Measurements from ENCODE around the gene OR5L1. TPM values are rescaled to one million over a fixed set of nuclear protein-coding genes. Genes with fewer than 3 reads are reported as not detected.

The OR5L1 gene
- total and polyA plus RNA-seq, 2 donors: not detected

- WGBS: 50% methylated on average over 2 of the region's 2 CpGs
- Histone ChIP-seq H3K9me3 (ENCODE audit: control insufficient read depth in 2 of 2, insufficient read depth in 1 of 2, low read length in 1 of 2) (no peaks in the 10 kb centered on the region), H3K36me3 (ENCODE audit: control insufficient read depth in 2 of 2, insufficient read depth in 2 of 2, low read length in 1 of 2) (no peaks in the 10 kb centered on the region), H3K27ac (ENCODE audit: low read depth in 1 of 2, low read length in 1 of 2) (no peak overlapping the region), H3K27me3 (ENCODE audit: control insufficient read depth in 2 of 2, insufficient read depth in 1 of 2, low read length in 1 of 2) (no peaks in the 10 kb centered on the region), H3K4me1 (ENCODE audit: control insufficient read depth in 2 of 2, insufficient read depth in 2 of 2, low read length in 2 of 2) (no peaks in the 10 kb centered on the region), H3K4me3 (ENCODE audit: low read length in 2 of 2) (no peak overlapping the region)
- no peak for DNase-seq (ENCODE audit: low read depth in 6 of 9, low spot score in 9 of 9)
Measured at GRCh38 chr11:55847453-55847852, 36.3 kb downstream of the OR5L1 start.

- no peak overlapping the region for H3K4me3 ChIP-seq (ENCODE audit: low read length in 2 of 2)
- no peaks in the 10 kb centered on the region for H3K36me3 ChIP-seq (ENCODE audit: control insufficient read depth in 2 of 2, insufficient read depth in 2 of 2, low read length in 1 of 2)
- no peak overlapping the region for H3K27ac ChIP-seq (ENCODE audit: low read depth in 1 of 2, low read length in 1 of 2)
- no peaks in the 10 kb centered on the region for H3K27me3 ChIP-seq (ENCODE audit: control insufficient read depth in 2 of 2, insufficient read depth in 1 of 2, low read length in 1 of 2)
- DNase-seq (ENCODE audit: low read depth in 6 of 9, low spot score in 9 of 9): no peak
- H3K4me1 ChIP-seq (ENCODE audit: control insufficient read depth in 2 of 2, insufficient read depth in 2 of 2, low read length in 2 of 2): no peaks in the 10 kb centered on the region
- no peaks in the 10 kb centered on the region for H3K9me3 ChIP-seq (ENCODE audit: control insufficient read depth in 2 of 2, insufficient read depth in 1 of 2, low read length in 1 of 2)
Measured at GRCh38 chr11:55849037-55849436, 37.9 kb downstream of the OR5L1 start.

- H3K4me3 ChIP-seq (ENCODE audit: low read length in 2 of 2): no peak overlapping the region
- H3K36me3 ChIP-seq (ENCODE audit: control insufficient read depth in 2 of 2, insufficient read depth in 2 of 2, low read length in 1 of 2): no peaks in the 10 kb centered on the region
- no peak overlapping the region for H3K27ac ChIP-seq (ENCODE audit: low read depth in 1 of 2, low read length in 1 of 2)
- H3K9me3 ChIP-seq (ENCODE audit: control insufficient read depth in 2 of 2, insufficient read depth in 1 of 2, low read length in 1 of 2): peaks cover 0 to 5% of the 10 kb centered on the region in 2 donors
- H3K4me1 ChIP-seq (ENCODE audit: control insufficient read depth in 2 of 2, insufficient read depth in 2 of 2, low read length in 2 of 2): no peaks in the 10 kb centered on the region
- H3K27me3 ChIP-seq (ENCODE audit: control insufficient read depth in 2 of 2, insufficient read depth in 1 of 2, low read length in 1 of 2): no peaks in the 10 kb centered on the region
- DNase-seq (ENCODE audit: low read depth in 6 of 9, low spot score in 9 of 9): no peak
- 82% methylated on average over 1 of the region's 1 CpG for whole genome bisulfite sequencing
Measured at GRCh38 chr11:55852141-55852540, 41.0 kb downstream of the OR5L1 start.

- H3K9me3 ChIP-seq (ENCODE audit: control insufficient read depth in 2 of 2, insufficient read depth in 1 of 2, low read length in 1 of 2): peaks cover 0 to 8% of the 10 kb centered on the region in 2 donors
- 33% methylated on average over 1 of the region's 1 CpG for WGBS
- H3K4me3 ChIP-seq (ENCODE audit: low read length in 2 of 2): no peak overlapping the region
- no peaks in the 10 kb centered on the region for H3K27me3 ChIP-seq (ENCODE audit: control insufficient read depth in 2 of 2, insufficient read depth in 1 of 2, low read length in 1 of 2)
- no peak overlapping the region for H3K27ac ChIP-seq (ENCODE audit: low read depth in 1 of 2, low read length in 1 of 2)
- no peak for DNase-seq (ENCODE audit: low read depth in 6 of 9, low spot score in 9 of 9)
- H3K36me3 ChIP-seq (ENCODE audit: control insufficient read depth in 2 of 2, insufficient read depth in 2 of 2, low read length in 1 of 2): no peaks in the 10 kb centered on the region
- H3K4me1 ChIP-seq (ENCODE audit: control insufficient read depth in 2 of 2, insufficient read depth in 2 of 2, low read length in 2 of 2): no peaks in the 10 kb centered on the region
Measured at GRCh38 chr11:55854704-55855103, 43.5 kb downstream of the OR5L1 start.

Other genes with a start within 250 kb of the OR5L1 start
- gene OR4C16, start 239.2 kb upstream of the OR5L1 start, total RNA-seq: not detected
- gene OR4C16, start 239.2 kb upstream of the OR5L1 start, polyA plus RNA-seq: not detected
- not detected for gene OR4C11, start 203.7 kb upstream of the OR5L1 start, total RNA-seq
- gene OR4C11, start 203.7 kb upstream of the OR5L1 start, polyA plus RNA-seq: not detected
- not detected for gene OR4P4, start 176.3 kb upstream of the OR5L1 start, total RNA-seq
- gene OR4P4, start 176.3 kb upstream of the OR5L1 start, polyA plus RNA-seq: not detected
- gene OR4S2, start 163.0 kb upstream of the OR5L1 start, total RNA-seq: not detected
- gene OR4S2, start 163.0 kb upstream of the OR5L1 start, polyA plus RNA-seq: not detected
- not detected for gene OR4C6, start 149.2 kb upstream of the OR5L1 start, total RNA-seq
- gene OR4C6, start 149.2 kb upstream of the OR5L1 start, polyA plus RNA-seq: not detected
- not detected for gene OR5D13, start 37.9 kb upstream of the OR5L1 start, total RNA-seq
- not detected for gene OR5D13, start 37.9 kb upstream of the OR5L1 start, polyA plus RNA-seq
- not detected for gene OR5D14, start 15.8 kb upstream of the OR5L1 start, total RNA-seq
- gene OR5D14, start 15.8 kb upstream of the OR5L1 start, polyA plus RNA-seq: not detected
- gene OR5D18, start 8.3 kb downstream of the OR5L1 start, total RNA-seq: not detected
- not detected for gene OR5D18, start 8.3 kb downstream of the OR5L1 start, polyA plus RNA-seq
- gene OR5L2, start 15.9 kb downstream of the OR5L1 start, total RNA-seq: not detected
- not detected for gene OR5L2, start 15.9 kb downstream of the OR5L1 start, polyA plus RNA-seq
- not detected for gene OR5D16, start 27.4 kb downstream of the OR5L1 start, total RNA-seq
- not detected for gene OR5D16, start 27.4 kb downstream of the OR5L1 start, polyA plus RNA-seq
- gene TRIM51, start 71.9 kb downstream of the OR5L1 start, total RNA-seq: not detected
- not detected for gene TRIM51, start 71.9 kb downstream of the OR5L1 start, polyA plus RNA-seq
- not detected for gene OR5W2, start 103.2 kb downstream of the OR5L1 start, total RNA-seq
- gene OR5W2, start 103.2 kb downstream of the OR5L1 start, polyA plus RNA-seq: not detected
- not detected for gene OR5I1, start 125.0 kb downstream of the OR5L1 start, total RNA-seq
- not detected for gene OR5I1, start 125.0 kb downstream of the OR5L1 start, polyA plus RNA-seq
- not detected for gene OR10AG1, start 158.6 kb downstream of the OR5L1 start, total RNA-seq
- gene OR10AG1, start 158.6 kb downstream of the OR5L1 start, polyA plus RNA-seq: not detected
- gene OR5F1, start 183.3 kb downstream of the OR5L1 start, total RNA-seq: not detected
- 0.02 TPM for gene OR5F1, start 183.3 kb downstream of the OR5L1 start, polyA plus RNA-seq
- gene OR5AS1, start 216.3 kb downstream of the OR5L1 start, total RNA-seq: not detected
- not detected for gene OR5AS1, start 216.3 kb downstream of the OR5L1 start, polyA plus RNA-seq

All from thymus (tissue), 11 donors.